GM10266 (cell line): ENCODE results near the gene DAPK2.

Experiments
- DNase-seq: peaks from one replicate; pipeline ENCODE4 v3.0.0; 2012; ENCODE audit errors: extremely low spot score
- TF ChIP-seq, protein P1 (sequence below): IDR thresholded peaks from 2 replicates; pipeline ENCODE4 v1.5.1; 2012; ENCODE audit warnings: mild to moderate bottlenecking, low read depth; ENCODE audit not compliant: control insufficient read depth, insufficient read depth; ENCODE audit errors: missing control alignments

DAPK2 gene

DNA sequence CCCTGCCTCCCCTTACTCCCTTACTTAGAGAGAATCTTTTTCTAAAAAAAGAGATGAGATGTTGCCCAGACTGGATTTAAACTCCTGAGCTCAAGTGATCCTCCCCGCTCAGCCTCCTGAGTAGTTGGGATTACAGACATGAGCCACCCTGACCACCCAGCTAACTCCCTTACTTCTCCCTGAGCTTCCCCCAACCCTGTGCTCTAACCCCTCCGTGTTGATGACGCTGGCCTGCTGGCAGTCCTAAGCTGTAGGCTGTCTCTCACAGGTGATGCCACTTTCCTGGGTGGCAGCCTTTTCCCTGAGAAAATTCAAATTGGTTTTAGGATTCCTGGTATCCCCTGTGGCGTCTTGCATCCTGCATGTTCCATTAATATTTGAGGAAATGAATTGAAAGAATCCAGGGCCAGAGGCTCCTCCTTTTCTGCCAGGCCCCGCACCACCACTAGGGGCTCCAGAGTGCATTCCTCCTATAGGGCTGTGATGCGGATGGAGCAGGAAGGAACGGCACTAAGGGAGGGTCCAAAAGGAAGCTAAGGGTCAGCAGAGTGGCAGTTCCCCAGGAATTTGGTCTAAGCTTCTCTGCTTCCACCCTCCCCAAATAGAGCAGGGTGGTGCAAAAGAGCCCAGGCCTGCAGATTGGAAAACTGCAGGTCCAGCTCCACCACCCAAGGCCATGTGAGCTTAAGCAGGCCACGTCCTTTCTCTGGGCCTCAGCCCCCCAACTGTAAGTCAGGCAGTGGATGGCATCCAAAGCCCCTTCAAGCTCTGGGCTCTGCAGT is 101.1 kb downstream of the DAPK2 start:
- TF ChIP-seq, protein P1, sequence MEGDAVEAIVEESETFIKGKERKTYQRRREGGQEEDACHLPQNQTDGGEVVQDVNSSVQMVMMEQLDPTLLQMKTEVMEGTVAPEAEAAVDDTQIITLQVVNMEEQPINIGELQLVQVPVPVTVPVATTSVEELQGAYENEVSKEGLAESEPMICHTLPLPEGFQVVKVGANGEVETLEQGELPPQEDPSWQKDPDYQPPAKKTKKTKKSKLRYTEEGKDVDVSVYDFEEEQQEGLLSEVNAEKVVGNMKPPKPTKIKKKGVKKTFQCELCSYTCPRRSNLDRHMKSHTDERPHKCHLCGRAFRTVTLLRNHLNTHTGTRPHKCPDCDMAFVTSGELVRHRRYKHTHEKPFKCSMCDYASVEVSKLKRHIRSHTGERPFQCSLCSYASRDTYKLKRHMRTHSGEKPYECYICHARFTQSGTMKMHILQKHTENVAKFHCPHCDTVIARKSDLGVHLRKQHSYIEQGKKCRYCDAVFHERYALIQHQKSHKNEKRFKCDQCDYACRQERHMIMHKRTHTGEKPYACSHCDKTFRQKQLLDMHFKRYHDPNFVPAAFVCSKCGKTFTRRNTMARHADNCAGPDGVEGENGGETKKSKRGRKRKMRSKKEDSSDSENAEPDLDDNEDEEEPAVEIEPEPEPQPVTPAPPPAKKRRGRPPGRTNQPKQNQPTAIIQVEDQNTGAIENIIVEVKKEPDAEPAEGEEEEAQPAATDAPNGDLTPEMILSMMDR = peak; percentile 80
- peak; percentile 58 for DNase-seq

DNA sequence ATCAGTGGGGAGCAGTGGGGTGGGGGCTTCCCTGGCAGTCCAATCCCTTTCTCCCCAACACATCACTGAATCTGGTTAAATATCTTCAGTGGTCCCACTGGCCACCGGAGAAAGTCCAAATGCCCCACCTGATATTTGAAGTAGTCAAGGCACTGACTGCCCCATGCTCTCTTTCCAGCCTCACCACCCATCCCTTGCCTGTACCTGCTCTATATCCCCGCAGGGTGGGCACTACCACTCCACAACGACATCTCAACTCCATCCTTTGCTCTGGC is 101.7 kb downstream of the DAPK2 start:
- TF ChIP-seq, protein P1 = no peak
- no peak for DNase-seq

DNA sequence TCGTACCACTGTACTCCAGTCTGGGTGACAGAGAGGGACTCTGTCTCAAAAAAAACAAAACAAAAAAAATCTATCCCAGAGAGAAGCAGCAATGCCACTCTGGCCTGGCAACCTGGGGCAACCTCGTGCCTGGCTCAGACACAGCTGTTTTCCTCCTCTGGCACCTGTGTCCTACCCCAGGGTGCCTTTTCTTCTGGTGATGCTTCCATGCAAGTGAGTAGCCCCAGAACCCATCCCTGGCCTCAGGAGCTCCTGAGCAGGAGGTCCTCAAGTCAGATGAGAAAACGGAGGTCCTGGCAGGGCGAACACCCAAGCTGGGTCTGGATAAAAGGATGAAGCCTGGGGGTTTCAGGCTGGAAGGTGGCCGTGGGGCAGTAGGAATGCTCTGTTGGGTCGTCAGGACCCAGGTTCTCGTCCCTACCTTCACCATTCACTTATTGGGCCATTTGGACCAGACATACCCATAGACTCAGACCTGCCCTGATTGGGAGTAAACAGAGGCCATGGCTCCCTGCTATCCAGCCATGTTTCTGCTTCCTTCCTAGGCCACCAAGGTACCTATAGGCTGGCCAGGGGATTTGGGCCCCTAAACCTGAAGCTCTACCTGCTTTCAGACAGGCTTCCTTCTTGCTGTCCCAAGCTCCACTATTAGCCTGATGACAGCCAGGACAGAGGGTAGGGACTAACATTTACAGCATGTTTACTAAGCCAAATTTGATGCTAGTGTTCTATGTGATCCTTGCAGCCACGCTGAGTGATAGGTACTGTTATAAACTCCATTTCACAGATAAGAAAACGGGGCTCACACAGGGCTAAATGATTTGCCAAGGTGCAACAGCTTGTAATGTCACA is 102.2 kb downstream of the DAPK2 start:
- DNase-seq = no peak
- TF ChIP-seq, protein P1 = no peak

DNA sequence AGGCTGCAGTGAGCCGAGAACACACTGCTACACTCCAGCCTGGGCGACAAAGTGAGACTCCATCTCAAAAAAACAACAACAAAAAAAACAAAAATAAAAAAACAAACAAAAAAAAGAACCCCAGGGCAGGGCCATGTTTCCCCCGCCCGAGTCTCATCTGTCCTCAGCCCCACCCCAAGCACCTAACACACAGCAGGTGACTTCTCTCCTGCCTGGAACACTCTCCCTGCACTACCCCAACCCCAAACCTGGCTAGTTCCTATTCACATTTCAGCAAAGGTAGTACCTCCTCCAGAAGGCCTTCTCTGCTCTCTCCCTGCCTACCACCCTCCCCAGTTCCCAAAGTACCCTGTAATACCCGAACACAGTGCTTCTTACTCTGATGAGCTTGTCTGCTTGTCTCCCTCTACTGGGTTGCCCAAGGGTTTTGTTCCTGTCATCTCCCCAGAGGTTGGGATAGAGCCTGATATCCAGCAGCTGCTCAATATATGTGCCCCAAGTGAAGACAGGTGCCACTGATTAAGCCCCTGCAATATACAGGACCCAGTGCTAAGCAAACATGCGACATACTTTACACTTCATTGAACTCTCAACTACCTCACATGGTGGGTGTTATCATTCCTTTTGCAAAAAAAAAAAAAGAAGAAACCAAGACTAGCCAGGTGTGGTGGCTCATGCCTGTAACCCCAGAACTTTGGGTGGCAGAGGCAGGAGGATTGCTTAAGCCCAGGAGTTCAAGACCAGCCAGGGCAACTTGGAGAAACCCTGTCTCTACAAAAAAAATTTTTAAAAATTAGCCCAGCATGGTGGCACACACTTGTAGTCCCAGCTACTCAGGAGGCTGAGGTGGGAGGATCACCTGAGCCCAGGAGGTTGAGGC is 103.6 kb downstream of the DAPK2 start:
- TF ChIP-seq, protein P1 = no peak
- DNase-seq = no peak

DNA sequence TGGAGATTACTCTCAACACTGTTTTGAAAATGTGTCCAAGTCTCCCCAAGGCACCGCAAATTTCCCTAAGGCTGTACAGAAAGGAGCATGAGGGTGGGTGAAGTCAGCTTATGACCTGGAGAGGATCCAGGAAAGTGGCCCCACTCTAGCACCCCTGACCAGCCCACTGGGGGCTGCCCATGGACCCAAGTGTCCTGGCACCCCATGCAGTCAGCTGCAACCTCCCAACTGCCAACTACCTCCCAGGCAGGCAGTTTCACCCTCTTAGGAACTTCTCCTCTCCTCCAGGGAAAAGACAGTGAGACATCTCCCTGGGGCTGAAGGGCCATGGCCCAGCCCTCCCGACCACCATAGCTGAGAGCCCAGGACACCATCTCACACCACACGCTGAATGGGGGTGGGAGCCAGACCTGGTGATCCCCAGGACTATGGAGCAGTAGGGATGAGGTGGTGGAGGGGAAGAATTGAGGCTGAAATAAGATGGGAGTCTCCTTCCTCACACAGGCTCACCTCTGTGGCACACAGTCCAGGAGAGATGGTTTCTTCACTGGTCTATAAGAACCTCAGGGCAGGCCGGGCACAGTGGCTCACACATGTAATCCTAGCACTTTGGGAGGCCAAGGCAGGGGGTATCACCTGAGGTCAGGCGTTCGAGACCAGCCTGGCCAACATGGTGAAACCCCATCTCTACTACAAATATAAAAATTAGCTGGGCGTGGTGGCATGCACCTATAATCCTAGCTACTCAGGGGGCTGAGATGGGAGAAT is 104.4 kb downstream of the DAPK2 start:
- TF ChIP-seq, protein P1 = no peak
- DNase-seq = no peak

DNA sequence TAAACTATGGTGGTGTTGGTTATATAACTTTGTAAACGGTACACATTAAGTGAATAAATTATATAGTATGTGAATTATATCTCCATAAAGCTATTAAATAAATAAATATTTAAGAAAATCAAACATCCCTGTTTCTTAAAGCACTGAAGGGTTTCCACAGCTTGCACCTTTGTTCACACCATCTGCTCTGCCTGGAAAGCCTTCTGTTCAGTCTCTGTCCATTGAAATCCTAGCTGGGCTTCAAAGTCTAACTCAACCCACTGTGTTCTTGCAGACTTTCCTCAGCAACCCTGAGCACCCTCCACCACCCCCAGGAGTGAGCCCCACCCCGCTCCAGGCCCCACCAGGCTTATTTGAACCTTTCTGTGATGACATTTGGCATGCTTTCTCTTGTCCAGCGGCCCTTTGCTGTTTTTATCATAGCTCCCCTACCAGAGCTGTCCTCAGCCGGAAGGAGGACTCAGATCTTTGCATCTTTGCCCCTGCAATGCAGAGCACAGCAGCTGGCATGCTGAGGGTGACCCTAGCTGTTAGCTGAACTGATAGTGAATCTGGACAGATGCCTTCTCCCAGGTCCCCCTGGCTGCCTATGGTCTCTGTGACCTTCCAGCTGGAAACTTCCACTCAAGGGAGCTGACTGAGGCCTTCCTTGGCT is 105.2 kb downstream of the DAPK2 start:
- DNase-seq = no peak
- TF ChIP-seq, protein P1 = no peak
